ENCODE data around the gene CSNK1D. TPM values are rescaled to one million over a fixed set of nuclear protein-coding genes. Genes with fewer than 3 reads are reported as not detected.
A peak's percentile ranks its signal among the peaks of the same experiment; 100 is the strongest.
"Not testable (repeated sequence)": the region's sequence is repeated elsewhere in the genome, so short reads cannot be mapped to it uniquely, and the experiment has no call there.

Gene CSNK1D
- total RNA-seq, 1 donor from 2014 or later = 65.7 TPM

DNA sequence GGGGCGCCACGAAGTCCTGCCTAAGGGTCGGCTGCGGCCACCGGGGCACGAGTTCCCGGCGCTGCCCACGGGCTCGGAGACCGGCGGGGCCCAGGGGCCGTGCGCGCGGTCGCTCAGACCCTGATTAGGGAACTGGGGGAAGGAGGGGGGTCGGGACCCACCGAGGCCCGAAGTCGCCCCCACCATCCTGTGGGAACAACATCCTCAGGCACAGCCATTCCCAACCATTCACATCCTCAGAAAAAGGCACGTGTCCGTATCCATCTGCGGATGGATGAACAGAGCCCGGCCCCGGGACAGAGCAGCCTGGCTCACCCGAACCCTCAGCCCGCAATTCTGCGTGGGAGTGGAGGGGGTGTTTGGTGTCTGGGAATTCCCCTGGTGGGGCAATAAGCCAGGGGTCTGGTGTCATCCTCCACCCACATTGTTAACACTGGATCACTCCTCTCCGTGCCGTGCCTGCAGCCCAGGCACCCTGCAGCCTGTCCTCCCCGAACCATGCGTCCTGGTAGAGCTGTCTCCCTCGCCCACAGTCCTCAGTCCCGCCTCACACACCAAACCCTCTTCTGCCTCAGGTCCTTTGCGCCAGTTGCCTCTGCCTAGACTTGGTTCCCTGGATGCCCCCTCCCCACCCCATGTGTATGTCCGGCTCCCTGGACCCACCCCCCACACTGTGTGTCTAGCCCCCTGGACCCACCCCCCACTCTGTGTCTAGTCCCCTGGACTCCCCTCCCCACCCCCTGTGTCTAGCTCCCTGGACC lies 60.1 kb downstream of the CSNK1D start:
- ATAC-seq = peak; percentile 1

DNA sequence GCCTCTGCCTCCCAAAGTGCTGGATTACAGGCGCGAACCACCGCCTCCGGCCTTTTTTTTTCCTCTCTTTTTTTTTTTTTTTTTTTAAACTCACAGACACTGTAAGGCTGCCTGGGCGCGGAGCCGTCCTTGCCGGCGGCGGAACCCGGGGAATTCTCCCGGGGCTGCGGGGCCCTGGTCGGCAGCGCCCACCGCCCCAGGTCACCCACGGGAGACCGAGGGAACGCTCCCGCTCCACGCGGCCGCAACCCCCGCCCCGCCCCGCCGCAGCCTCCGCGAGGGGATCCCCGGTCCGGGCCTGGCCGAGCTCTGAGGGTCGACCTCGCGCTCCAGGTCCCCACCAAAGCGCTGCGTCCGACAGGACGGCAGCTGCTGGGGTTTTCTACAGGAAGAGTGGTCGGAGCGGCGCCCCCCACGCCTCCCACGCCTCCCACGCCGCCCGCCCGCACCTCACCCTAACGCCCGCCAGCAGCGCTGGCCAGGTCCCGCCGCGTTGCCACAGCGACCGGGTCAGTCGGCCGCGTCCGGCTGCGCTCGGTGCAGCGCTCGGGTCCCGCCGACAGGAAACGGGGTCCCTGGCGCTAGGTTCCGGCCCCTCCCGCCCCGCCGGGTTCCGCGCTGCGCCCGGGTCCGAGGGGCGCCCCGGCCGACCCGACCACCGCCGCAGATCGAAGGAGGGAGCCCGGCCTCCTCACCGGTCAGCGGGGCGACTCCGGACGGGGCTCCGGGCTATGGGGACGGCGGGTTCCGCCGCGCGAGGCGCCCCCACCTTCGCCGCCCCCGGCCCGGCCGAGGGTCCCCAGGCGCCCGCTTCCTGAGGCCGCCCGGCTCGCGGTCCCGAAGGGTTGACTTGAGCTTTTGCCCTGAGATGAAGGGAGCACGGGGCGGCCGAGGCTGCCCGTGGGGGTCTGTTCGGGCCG lies 60.9 kb downstream of the CSNK1D start, which contains the start of gene CCDC57:
Gene CCDC57, minus strand, starts transcription at position 512 of the 920 bp plus-strand sequence. CDS start 10,898 bp downstream, outside the sequence.
- ATAC-seq = peak; percentile 67

DNA sequence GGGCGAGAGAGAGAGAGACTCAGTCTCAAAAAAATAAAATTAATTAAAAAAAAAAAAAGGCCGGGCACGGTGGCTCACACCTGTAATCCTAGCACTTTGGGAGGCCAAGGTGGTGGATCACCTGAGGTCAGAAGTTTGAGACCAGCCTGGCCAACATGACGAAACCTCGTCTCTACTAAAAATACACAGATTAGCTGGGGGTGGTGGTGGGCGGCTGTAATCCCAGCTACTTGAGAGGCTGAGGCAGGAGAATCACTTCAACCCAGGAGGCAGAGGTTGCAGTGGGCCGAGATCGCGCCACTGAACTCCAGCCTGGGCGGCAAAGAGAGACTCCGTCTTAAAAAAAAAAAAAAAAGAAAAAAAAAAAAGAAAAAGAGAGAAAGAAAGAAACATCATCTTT lies 62.8 kb downstream of the CSNK1D start:
- ATAC-seq = not testable (repeated sequence)

DNA sequence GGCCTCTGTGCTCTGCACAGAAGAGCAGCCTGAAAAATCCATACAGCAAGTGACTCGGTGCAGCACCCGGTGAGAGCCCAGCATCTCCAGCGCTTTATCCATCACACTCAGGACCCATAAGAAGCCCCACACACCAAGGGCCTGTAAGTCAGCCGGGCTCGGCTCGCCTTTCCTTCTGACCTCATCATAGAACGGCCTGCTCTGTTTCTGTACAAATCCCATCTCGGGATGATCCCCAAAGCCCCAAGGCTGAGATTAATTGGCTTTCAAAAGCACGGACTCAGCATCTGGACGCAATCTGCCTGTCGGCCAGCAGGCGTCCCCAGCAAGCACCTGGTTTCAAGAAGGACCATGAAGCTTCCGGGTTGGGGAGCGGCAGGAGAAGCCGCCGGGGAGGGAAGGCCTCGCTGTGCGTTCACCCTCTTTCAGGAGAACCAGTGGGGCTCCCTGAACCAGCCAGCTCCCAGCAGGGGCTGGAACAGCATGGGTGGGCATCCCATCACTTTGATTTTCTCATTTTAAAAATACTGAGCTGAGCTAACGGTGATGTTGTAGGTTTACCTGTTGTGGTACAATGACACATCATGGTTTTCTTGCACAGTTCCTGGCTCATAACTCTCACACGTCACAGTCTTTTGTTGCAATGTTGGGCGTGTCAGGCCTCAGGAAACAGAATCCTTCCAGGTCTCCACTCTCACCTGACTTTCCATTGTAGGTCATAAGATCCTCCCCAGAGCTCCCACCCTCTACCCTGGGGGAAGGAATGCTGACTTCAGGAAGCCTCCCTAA lies 67.6 kb downstream of the CSNK1D start:
- peak; percentile 90 for ATAC-seq

- ATAC-seq = peak; percentile 77
Measured at GRCh38 chr17:82204831-82205719, 68.4 kb downstream of the CSNK1D start.

- ATAC-seq = no peak
Measured at GRCh38 chr17:82203920-82204319, 69.6 kb downstream of the CSNK1D start.

- ATAC-seq = no peak
Measured at GRCh38 chr17:82202981-82203380, 70.5 kb downstream of the CSNK1D start.

GRCh38 chr17:82201498-82201910 lies 72.0 kb downstream of the CSNK1D start:
- ATAC-seq = no peak

GRCh38 chr17:82200743-82201497 lies 72.6 kb downstream of the CSNK1D start:
- ATAC-seq = no peak

- ATAC-seq = no peak
Measured at GRCh38 chr17:82200135-82200534, 73.4 kb downstream of the CSNK1D start.

- no peak for ATAC-seq
Measured at GRCh38 chr17:82199496-82199895, 74.0 kb downstream of the CSNK1D start.

- ATAC-seq = no peak
Measured at GRCh38 chr17:82198092-82198491, 75.4 kb downstream of the CSNK1D start.

- no peak for ATAC-seq
Measured at GRCh38 chr17:82195675-82196672, 77.5 kb downstream of the CSNK1D start.

DNA sequence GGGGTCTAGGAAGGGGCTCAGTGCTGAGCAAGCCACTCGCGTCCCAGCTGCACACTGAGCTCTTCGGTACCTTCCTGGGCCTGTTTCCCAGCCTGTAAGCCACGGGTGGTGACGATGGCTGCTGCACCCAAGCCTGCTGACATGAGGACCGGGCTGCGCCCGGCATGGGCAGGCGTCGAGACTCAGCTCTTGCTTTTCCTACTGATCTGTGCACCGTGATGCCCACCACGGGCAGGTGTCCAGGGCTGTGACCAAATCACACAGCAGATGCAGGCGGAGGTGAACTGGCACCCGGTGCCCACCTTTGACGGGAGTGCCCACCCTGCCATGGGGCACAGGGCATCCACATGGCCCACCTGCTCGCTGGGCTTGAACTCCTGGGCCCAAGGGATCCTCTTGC lies 78.7 kb downstream of the CSNK1D start:
- ATAC-seq = no peak

DNA sequence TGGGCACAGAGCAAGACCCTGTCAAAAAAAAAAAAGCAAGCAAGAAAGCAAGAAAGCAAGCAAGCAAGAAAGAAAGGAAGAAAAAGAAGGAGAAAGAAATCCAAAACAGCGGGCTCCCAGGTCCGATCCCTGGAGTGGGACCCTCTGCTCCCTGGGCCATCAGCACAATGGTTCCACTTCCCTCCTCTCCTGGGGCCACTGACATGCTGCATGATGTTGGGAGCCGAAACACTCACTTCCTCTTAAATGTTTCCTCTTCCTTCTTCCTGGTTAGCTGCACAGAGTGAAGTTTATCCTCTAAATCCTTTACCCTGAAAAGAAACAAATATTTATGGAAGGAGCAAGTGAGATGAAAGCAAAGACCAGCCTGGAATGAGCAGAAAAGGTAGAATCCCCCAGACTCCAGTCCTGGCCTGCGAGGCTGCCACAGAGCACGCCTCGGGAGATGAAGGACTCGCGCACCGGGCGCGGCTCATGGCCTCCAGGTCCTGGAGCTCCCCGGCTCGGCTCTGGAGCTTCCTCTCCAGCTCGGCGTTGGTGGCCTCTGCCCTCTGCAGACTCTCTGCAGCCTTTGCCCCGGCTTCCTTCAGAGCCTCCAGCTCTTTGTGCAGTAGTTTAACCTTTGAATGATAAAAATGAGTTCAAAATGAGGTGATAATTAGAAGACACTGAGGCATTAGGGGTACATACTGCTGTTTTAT lies 79.8 kb downstream of the CSNK1D start:
- peak; percentile 48 for ATAC-seq

DNA sequence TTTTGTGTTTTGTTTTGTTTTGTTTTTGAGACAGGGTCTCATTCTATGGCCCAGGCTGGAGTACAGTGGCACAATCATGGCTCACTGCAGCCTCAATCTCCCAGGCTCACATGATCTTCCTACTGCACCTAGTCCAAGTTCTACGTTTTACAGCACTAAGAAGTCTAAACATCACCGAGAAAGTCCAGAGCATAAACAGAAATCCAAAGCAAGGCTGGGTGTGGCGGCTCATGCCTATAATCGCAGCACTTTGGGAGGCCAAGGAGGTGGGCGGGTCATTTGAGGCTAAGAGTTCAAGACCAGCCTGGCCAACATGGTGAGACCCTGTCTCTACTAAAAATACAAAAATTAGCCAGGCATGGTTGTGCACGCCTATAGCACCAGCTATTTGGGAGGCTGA lies 80.5 kb downstream of the CSNK1D start:
- ATAC-seq = not testable (repeated sequence)
